NCI-H2107 (cell line): ENCODE measurements around the gene SPOCK3.
"Not testable (repeated sequence)": the region's sequence is repeated elsewhere in the genome, so short reads cannot be mapped to it uniquely, and the experiment has no call there.

ENCODE experiments used
- DNase-seq: peaks from one replicate; lab custom pipeline; 2025; lab: John Stamatoyannopoulos, UW

SPOCK3 gene

DNA sequence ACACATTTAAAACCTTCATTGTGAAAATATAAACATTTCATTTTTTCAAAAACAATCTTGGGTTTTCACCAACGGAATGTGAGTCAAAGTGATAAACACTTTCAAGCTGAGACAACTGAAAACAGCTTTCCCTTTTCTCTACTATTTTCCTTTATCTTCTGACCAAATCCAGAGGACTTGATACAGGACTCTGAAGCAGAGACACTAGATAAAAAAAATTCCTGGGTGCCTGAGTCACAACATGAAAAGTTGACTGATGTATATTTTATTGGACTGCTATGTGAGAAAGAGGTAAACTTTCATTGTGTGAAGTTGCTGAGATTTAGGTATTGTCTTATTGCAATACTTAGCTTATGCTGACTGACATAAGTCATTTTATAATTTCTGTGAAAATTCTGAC is 411.2 kb downstream of the SPOCK3 start:
- no peak for DNase-seq

DNA sequence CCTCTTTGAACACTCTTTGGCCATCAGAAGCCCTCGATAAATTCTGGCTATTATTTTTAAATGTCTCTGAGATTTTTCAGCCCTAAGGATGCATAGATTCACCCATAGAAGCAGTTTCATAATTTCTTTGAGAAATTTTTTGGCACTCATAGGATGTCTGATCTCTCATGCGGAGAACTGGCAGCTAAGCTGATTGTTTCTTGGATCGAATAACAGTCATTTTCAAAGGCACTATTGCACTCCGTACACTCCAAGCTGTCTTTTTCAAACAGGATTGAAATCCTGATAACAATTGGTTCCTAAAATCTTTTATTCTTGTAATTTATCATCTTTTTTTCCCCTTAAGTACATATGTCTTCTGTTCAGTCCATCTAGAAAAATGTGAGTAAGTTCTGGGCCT is 411.9 kb downstream of the SPOCK3 start:
- DNase-seq: no peak

- no peak for DNase-seq
These were observed 417.4 kb downstream of the SPOCK3 start for GRCh38 chr4:166816890-166817289.

DNA sequence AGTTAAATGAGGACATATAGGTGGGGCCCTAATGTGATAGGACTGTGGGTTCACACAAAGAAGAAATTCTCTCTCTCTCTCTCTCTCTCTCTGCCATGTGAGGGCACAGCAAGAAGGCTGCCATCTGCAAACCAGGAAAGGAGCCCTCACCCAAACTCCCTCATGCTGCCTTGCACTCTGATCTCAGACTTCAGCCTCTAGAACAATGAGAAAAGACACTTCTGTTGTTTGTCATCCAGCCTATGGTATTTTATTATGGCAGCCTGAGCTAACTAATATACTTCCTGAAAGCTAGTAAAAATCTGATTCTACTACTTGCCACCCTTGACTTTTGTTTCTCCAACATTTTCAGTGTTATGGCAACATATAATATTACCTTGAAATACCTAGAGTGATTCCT is 425.9 kb downstream of the SPOCK3 start:
- no peak for DNase-seq

GRCh38 chr4:166802346-166802745 is 431.9 kb downstream of the SPOCK3 start:
- no peak for DNase-seq

DNA sequence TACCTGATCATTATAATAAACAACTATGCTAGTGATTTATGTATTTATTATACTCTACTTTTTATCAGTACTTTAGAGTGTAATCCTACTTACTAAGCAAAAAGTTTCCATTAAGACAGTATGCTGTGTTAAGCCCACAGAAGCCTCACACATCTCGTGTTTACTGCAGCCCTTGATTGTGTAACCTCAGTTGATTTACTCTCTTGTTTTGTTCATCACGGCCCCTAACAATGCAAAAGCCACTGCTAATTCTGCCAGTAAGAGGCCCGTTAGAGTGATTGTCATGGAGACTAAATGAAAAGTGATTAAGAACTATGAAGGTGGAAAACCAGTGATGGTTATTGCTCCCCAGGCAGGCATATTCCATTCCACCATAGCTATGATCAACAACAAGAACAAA is 436.2 kb downstream of the SPOCK3 start:
- no peak for DNase-seq

DNA sequence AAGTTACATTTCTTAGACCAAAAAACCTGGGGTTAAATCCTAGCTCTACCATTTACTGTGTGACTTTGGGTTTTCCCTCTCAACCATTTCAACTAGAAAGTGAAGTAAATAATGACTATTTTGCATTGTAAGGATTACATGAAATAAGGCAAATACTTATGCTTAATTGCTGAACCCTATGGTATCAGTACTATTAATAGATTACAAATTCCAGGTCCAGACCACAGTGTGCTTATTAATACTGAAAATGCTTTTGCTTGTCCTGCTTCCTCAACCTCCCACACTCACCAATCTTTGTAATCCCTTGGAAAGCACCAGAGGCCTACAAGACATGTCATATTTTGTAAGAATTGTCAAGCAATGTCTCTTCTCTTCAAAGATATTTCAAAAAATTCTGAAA is 456.5 kb downstream of the SPOCK3 start:
- no peak for DNase-seq

GRCh38 chr4:166763018-166763417 is 471.3 kb downstream of the SPOCK3 start:
- DNase-seq: no peak

- DNase-seq: no peak
These were observed 492.6 kb downstream of the SPOCK3 start for GRCh38 chr4:166741742-166742141.

DNA sequence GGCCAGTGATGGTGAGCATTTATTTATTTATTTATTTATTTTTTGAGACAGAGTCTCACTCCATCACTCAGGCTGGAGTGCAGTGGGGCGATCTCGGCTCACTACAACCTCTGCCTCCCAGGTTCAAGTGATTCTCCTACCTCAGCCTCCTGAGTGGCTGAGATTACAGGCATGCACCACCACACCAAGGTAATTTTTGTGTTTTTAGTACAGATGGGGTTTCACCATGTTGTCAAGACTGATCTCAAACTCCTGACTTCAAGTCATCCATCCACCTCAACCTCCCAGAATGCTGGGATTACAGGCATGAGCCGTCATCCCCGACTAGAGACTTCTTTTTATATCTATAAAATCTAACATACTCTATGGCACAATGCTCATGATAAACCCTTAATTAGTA is 495.1 kb downstream of the SPOCK3 start:
- DNase-seq: not testable (repeated sequence)

DNA sequence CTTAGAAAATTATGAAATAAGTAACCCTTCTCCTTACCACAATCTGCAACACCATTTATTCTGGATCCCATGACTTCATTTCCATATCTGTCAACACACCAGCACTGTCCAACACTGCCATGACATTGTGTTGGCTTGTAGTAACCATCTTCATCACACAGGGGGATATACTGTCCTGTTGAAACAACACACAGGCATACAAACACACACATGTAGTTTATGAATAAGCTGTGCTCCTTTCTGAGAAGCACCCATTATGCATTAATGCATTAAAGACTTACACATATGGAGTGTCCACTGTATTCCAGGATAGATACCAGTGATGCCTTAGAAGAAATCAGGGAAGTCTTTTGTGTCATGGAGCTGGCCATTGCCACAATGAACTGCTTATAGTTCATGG is 496.9 kb downstream of the SPOCK3 start:
- DNase-seq: no peak

GRCh38 chr4:166735553-166735952 is 498.7 kb downstream of the SPOCK3 start:
- no peak for DNase-seq

DNA sequence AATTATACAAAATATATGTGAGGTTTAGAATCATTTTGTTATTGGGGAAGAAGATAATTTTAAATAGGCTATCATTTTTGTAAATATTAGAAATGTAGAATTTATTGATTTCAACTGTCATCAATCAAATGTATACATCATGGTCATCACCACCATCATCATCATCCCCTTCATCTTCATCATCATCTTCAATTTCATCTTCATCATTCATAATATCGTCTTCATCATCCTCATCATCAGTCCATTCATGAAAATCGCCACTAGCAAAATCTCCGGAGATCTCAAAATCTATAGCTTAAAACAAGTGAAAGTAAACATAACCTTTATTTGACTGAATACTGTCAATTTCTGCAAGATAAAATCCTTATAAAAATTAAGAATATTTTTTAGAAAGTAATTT is 499.5 kb downstream of the SPOCK3 start:
- DNase-seq: no peak

- no peak for DNase-seq
These were observed 500.6 kb downstream of the SPOCK3 start for GRCh38 chr4:166733686-166734085.

DNA sequence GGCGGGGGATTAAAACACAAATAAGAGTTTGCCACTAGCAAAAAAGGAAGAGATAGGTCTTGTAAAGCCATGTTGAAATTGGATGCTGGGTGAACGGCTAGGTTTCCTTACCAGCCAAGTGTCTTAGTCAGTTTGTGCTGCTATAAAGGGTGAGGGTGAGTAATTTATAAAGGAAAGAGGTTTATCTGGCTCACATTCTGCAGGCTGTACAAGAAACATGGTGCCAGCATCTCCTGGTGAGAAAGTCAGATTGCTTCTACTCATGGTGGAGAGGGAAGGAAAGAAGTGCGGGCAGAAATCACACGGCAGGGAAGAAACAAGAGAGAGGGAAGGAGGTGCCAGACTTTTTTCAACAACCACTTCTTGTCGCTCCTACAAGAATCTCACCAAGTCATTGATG is 507.5 kb downstream of the SPOCK3 start:
- no peak for DNase-seq

DNA sequence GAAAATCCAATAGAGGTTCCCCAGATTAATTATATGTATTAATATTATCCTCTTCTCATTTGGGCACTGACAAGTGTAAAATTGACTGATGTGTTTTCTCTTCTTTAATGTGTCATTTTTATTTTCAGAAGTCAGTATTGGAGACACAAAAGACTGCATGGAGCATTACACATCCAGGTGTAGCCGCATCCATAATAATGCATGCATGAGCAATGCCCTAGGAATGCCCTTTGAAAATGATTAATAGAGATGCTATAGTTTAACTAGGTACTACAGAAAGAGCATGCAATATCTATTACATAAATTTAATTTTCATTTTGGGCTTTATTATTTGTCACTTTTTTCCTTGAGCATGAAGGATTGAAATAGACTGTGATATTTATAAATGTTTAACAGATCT is 509.9 kb downstream of the SPOCK3 start:
- DNase-seq: no peak

GRCh38 chr4:166723532-166724140 is 510.7 kb downstream of the SPOCK3 start:
- no peak for DNase-seq

DNA sequence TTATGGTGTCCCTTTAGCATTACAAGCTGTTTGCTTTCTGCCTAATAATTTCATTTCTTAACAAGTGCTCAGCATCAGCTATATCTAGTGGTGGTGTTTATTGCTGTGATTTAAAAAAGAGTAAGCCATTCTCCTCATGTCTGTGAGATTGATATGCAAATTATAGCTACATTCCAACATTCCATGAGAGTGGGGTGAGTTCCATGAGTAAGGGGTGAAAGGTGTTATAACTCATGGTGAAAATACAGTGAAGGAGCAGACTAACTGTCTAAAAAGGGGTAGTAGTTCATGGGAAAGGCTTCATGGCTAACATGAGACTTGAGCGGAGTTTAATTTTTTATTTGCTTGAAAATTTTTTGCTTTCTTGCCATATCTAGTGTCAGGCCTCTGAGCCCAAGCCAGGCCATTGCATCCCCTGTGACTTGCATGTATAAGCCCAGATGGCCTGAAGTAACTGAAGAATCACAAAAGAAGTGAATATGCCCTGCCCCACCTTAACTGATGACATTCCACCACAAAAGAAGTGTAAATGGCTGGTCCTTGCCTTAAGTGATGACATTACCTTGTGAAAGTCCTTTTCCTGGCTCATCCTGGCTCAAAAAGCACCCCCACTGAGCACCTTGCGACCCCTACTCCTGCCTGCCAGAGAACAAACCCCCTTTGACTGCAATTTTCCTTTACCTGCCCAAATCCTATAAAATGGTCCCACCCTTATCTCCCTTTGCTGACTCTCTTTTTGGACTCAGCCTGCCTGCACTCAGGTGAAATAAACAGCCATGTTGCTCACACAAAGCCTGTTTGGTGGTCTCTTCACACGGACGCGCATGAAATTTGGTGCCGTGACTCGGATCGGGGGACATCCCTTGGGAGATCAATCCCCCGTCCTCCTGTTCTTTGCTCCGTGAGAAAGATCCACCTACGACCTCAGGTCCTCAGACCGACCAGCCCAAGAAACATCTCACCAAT is 518.3 kb downstream of the SPOCK3 start:
- not testable (repeated sequence) for DNase-seq

DNA sequence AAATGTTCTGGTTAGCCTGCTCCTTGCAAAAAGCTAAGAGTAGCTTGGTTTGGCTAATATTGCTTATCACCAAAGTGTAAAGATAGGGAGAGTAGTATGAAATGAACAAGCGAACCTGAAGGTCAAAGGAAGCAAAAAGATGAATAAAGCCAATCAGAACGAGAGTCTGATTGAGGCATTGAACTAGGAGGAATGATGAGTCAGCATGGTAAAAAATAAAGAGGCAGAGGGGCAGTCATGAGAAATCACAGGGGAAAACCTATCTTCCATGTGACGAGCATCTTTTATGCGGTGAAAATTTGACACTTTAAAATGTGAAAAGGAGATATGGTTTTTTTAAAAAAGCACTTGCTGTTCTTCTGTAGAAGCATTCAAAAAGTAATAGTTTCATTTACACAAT is 533.7 kb downstream of the SPOCK3 start:
- no peak for DNase-seq

DNA sequence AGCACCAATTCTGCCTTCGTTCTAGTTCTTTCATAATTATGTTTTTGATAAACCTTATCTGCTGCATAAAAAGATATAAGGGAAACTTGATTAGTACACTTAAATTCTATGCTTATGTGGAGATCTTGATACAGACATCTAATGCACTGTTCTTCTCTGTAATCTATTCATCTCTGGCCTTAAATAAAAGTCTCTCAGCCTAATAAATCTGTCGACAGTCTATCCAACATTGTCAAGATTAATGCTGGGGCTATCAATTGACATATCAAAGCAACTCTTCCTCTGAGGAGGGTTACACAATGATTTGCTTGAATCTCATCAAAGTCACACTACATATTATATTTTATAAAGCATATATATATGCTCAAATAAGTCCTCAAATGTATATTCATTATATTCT is 545.5 kb downstream of the SPOCK3 start:
- DNase-seq: no peak

DNA sequence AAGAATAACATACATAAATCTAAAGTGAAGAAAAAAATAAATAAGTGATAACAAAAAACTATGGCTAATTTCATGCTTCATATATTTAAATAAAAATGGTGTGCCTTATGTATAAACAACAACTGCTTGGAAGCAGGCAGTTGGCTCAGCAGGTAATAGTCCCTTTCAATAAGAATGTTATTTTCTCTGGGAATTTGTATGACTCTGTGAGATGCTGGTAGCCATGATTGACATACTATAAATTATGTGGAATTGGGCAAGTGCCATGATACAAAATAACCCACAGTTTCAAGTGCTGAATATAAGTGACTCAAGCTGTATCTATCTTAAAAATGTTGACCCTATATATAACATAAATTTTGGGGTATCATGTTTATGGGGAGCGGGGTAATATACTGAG is 546.5 kb downstream of the SPOCK3 start:
- DNase-seq: no peak
